DMS 273 (cell line): ENCODE results near the gene DCAF15.

Experiments
- DNase-seq: peaks from one replicate; lab custom pipeline; 2025; ENCODE audit not compliant: unreplicated experiment; lab: John Stamatoyannopoulos, UW

Gene DCAF15

GRCh38 chr19:13992025-13992424 lies 39.7 kb downstream of the DCAF15 start:
- DNase-seq: no peak

DNA sequence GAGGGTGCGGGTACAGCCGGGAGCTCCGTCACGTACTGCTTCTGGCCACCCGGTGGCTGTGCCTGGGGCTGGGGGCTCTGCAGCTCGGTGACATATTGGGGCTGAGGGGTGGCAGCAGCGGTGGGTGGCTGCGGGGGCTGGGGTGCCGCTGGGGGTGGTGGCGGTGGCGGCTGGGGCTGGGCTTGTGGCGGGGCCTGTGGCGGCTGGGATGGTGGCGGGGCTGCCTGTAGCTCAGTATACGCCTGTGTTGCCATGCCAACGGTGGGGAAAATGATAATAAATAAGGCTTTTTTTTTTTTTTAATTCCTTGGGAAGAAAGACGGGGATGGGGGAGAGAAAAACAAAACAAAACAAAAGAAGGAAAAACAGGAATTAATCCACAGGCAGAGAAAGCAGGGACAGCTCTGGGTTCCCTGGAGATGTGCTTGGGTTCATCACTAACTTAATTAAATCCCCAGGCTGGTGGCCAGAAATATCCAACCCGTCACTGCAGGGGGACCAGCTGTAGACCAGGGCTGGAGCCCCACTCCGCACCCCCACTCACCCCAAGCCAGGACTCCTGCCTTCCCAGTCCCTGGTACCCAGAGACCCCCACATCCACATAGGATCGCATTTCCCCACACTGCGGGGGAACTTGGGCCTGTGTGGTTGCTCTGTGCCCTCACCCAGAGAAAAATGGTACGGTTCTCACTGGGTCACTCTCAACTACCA lies 41.4 kb downstream of the DCAF15 start:
- DNase-seq: no peak

- DNase-seq: peak; percentile 88
These were observed 42.9 kb downstream of the DCAF15 start for GRCh38 chr19:13995017-13995728.

- DNase-seq: no peak
These were observed 43.8 kb downstream of the DCAF15 start for GRCh38 chr19:13995878-13996765.

DNA sequence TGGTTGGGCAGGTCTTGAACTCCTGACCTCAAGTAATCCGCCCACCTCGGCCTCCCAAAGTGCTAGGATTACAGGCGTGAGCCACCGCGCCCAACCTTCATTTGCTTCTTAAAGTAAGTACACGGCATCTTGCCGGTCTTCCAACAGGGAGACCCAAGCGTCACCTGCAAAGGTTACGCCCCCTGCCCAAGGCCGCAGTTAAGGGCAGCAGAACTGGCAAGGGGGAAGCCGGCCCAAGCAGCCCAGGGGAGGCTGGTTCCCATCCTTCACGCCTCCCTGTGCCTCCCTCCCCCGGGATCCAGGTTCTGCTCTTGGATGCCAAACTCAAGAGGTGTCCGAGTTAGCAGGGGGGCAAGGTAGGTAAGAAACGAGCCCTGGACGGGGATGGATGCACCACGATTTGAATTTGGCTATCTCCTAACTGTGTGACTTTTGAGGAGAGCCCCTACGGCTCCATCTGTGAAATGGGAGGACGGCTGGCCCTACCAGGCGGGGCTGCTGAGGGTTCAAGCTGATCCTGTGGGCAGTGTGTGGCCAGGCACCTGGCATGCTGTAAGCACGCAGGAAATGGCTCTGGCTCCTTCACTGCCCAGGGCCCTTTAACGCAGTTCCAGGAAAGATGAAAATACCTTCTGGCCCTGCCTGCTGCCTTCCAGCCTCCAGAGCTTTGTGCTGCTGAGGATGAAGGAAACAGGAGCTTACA lies 44.8 kb downstream of the DCAF15 start:
- DNase-seq: no peak

- DNase-seq: no peak
These were observed 45.3 kb downstream of the DCAF15 start for GRCh38 chr19:13997631-13997962.

DNA sequence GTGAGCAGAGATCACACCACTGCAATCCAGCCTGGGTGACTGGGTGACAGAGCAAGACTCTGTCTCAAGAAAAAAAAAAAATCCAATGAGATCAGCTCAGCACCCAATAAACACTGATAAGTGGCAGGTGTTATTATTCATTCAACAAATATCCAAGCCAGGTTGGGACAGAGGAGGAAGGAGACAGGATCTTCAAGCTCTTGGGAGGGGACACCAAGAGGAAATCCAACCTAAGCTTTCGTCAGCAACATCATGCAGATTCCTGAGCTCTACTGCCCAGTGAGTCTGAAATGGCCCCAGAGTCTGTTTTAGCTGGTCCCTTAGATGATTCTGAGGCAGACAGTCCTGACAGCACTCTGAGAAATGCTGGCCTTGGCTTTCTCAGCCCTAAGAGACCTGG lies 46.1 kb downstream of the DCAF15 start:
- DNase-seq: no peak

DNA sequence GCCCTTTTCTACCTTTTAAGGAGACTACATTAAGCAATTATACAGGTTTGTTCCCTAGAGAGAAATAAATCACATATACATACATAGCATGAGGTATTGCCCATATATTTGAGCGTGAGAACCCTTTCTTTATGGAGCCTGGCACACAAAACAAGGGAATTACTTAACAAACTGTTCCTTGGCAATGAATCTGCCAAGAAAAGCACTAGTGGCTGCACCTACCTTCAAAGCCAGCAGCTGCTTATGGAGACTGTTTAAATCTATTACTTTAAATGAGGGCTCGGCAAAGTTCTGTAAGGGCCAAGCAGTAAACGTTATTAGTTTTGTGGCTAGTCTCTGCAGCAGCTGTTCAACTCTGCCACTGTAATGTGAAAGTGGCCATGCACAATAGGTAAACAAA lies 46.8 kb downstream of the DCAF15 start:
- DNase-seq: no peak

DNA sequence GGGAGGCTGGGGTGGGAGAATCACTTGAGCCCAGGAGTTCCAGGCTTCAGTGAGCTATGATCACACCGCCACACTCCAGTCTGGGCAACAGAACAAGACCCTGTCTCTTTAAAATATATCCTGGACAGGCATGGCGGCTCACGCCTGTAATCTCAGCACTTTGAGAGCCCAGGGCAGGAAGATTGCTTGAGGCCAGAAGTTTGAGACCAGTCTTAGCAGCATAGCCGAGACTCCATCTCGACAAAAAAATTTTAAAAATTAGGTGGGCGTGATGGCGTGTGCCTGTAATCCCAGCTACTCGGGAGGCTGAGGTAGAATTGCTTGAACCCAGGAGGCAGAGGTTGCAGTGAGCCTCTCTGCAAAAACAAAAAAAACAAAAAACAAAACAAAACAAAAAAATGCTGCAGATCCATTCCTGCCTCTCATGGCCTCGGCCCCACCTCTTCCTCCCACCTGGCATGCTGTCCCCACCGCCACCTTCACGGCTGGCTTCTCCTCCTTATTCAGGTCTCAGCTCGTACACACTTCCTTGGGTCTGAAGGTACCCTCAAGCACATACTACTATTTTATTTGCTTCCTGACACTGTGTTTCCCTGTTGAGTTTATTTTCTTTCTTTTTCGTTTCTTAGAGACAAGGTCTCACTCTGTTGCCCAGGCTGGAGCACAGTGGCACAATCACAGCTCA lies 48.5 kb downstream of the DCAF15 start:
- DNase-seq: no peak

GRCh38 chr19:14002571-14003250 lies 50.4 kb downstream of the DCAF15 start:
- no peak for DNase-seq

- no peak for DNase-seq
These were observed 51.1 kb downstream of the DCAF15 start for GRCh38 chr19:14003251-14004055.

DNA sequence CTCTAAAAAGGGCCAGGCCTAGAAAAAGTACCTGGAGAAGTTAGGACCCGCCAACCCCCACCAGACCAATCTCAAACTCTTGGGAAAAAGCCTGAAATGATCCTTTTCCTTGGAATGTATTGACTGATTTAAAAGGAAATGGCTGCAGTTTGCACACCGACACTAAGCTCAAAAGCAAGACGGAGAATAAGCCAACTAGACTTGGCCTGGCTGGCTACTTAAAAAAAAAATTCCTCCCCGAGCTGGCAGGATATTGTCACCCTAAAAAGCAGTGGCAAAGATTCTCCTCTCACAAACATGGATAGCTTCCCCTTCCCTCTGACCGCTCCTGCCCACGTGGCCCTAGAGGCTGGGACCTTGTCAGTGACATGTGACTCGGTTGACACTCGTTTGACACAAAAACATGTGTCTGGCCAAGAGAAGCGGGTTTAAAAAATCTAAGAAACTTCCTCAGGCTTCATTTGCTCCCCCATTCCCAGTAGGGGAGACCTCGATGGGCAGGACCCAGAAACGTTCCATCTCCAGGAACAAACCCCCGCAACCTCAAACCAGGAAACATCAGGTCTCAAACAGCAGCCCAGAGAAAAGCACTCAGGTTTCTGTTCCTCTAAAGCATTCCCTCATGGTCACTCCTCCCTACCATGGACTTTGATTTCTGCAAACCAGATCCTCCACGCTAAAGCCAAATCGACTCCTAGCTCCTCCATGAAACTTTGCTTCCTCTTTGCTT lies 52.5 kb downstream of the DCAF15 start:
- DNase-seq: no peak

GRCh38 chr19:14005349-14006084 lies 53.2 kb downstream of the DCAF15 start:
- peak; percentile 93 for DNase-seq

DNA sequence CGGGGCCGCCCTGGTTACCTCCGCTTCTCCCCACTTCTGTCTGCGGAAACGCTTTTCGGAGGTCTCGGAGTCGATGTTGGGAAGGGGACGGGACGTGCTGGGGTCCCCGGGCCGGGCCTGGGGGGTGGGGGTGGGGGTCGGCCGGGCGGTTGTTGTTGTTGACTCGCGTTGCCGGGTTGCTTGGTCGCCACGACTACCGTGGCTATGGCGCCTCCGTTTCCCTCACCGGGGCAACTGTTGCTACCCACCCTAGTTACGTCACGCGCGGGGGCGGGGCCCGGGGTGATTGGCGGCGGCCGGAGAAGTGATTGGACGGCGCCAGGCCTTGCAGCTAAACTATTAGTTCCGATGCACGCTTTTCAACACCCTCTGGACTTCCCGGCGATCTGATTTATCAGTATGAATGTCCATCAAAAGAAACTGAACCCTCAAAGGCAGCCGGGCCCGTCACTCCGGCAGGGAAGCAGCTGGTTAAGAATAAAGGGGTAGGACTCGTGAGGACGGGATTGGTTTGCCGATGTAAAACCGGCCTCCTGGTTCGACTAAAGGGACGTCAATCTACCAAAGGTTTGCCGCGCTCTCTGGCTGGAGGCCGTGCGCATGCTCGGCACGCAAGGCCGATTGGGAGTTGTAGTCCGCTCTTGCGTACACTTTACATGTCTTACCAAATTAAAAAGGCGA lies 53.9 kb downstream of the DCAF15 start, which contains the start of gene RFX1:
RFX1 (minus strand) TSS at position 236 of the 681 bp plus-strand sequence. CDS start 12,477 bp downstream, outside the sequence.
- DNase-seq: peak; percentile 100

DNA sequence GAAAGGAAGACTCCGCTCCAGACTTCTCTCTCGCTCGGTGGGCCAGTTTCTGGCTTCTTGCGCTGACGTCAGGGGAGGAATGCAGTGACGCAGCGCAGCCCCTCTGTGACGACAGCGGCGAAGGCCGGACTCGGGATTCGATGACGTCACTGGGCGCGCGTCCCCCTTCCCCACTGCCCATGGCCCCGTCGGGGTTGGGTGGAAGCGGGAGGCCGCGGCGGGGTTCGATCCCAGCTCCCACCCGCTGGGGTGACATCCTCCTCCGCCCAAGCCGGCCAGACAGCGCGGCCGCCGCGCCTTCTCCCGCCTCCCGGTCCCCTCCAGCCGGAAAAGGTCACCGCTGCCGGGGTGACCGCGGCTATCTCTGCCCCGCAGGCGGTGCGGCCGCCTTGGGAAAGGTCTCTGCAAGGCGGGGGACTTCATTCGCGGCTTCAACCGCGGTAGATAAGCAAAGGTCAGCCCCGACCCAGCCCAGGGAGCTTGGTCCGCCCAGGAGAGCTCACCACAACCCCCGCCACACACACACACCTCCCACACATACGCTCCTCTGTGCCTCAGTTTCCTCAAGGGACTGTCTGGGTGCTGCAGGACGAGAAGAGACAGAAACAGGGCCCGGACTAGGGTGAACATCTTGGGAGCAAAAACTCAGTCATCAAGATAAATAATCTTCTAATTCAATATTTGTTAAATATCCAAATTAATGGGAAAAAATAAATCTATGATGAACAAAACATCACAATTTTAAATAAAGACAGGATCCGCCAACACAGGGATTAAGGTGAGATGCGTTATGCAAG lies 54.7 kb downstream of the DCAF15 start:
- peak; percentile 97 for DNase-seq
